ENCODE measurements around the gene GUCY1A1. TPM values are rescaled to one million over a fixed set of nuclear protein-coding genes. Genes with fewer than 3 reads are reported as not detected.

GUCY1A1 gene
- total and polyA plus RNA-seq, 11 donors, result 7.7 to 103 (median 63.6) TPM

- no peak overlapping the region for H3K4me3 ChIP-seq
- WGBS, 4 donors, result 28 to 48% (median 43%) methylated on average over 2 of the region's 2 CpGs
- peaks cover 0 to 23% (median 0%) of the 10 kb centered on the region in 9 donors for H3K36me3 ChIP-seq
- ATAC-seq (peak in 2 of 4 donors; percentile 50 to 56), DNase-seq (peak in 2 of 5 donors; percentile 28 to 42)
- peaks cover 10 to 78% (median 28%) of the 10 kb centered on the region in 12 donors for H3K4me1 ChIP-seq
- H3K27me3 ChIP-seq, result no peaks in the 10 kb centered on the region
- no peak for TF ChIP-seq POLR2A (IDR thresholded peaks at IDR 0.05)
- TF ChIP-seq, protein P1, sequence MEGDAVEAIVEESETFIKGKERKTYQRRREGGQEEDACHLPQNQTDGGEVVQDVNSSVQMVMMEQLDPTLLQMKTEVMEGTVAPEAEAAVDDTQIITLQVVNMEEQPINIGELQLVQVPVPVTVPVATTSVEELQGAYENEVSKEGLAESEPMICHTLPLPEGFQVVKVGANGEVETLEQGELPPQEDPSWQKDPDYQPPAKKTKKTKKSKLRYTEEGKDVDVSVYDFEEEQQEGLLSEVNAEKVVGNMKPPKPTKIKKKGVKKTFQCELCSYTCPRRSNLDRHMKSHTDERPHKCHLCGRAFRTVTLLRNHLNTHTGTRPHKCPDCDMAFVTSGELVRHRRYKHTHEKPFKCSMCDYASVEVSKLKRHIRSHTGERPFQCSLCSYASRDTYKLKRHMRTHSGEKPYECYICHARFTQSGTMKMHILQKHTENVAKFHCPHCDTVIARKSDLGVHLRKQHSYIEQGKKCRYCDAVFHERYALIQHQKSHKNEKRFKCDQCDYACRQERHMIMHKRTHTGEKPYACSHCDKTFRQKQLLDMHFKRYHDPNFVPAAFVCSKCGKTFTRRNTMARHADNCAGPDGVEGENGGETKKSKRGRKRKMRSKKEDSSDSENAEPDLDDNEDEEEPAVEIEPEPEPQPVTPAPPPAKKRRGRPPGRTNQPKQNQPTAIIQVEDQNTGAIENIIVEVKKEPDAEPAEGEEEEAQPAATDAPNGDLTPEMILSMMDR (IDR thresholded peaks at IDR 0.05), result no peak
- peak overlapping the region in 11 of 12 donors; percentile 10 to 62 (median 36) for H3K27ac ChIP-seq
- intact Hi-C loops (cut with DNase I), result no loop called here
- H3K9me3 ChIP-seq, result peaks cover 0 to 16% (median 0%) of the 10 kb centered on the region in 12 donors
Measured at GRCh38 chr4:155694100-155694785, 27.6 kb downstream of the GUCY1A1 start.

DNA sequence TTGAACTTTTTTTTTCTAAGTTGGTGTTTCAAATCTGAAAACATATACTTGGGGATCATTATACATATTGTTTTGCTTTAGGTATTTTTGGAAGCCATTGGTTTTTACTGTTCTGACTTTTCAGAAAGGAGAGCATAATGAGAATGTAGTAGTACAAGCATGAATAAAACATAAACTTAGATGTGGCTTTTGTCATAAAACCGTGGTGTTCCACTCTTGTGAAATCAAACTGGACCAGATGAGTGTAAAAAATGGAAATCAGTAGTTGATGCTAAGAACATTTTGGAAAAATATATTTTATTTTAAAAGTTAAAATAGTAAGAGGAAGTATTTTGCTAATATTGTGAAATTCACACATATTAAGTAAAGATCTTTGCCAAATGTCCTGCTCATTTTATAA, 29.6 kb downstream of the GUCY1A1 start:
- H3K4me3 ChIP-seq, result no peak overlapping the region
- H3K4me1 ChIP-seq, result peaks cover 6 to 66% (median 25%) of the 10 kb centered on the region in 12 donors
- 67 to 78% (median 76%) methylated on average over 1 of the region's 1 CpG for WGBS, 4 donors
- peak overlapping the region in 1 of 12 donors; percentile 57 for H3K27ac ChIP-seq
- DNase-seq, result no peak
- H3K27me3 ChIP-seq, result no peaks in the 10 kb centered on the region
- ATAC-seq, result no peak
- intact Hi-C loops (cut with DNase I), result no loop called here
- no peak for TF ChIP-seq POLR2A (IDR thresholded peaks at IDR 0.05)
- TF ChIP-seq, protein P1 (IDR thresholded peaks at IDR 0.05), result no peak
- peaks cover 0 to 18% (median 0%) of the 10 kb centered on the region in 12 donors for H3K9me3 ChIP-seq
- H3K36me3 ChIP-seq, result peaks cover 0 to 30% (median 0%) of the 10 kb centered on the region in 9 donors

- intact Hi-C loops (cut with DNase I), result no loop called here
- DNase-seq (no peak), ATAC-seq (no peak)
- Histone ChIP-seq H3K27ac (no peak overlapping the region), H3K4me3 (no peak overlapping the region), H3K4me1 (peaks cover 6 to 66% (median 25%) of the 10 kb centered on the region in 12 donors), H3K9me3 (peaks cover 0 to 18% (median 0%) of the 10 kb centered on the region in 12 donors), H3K36me3 (peaks cover 0 to 35% (median 0%) of the 10 kb centered on the region in 9 donors), H3K27me3 (no peaks in the 10 kb centered on the region)
- 45 to 59% (median 50%) methylated on average over 6 of the region's 6 CpGs for WGBS, 4 donors
- TF ChIP-seq POLR2A (IDR thresholded peaks at IDR 0.05), result no peak
- TF ChIP-seq, protein P1 (IDR thresholded peaks at IDR 0.05), result no peak
Measured at GRCh38 chr4:155696726-155697125, 30.1 kb downstream of the GUCY1A1 start.

DNA sequence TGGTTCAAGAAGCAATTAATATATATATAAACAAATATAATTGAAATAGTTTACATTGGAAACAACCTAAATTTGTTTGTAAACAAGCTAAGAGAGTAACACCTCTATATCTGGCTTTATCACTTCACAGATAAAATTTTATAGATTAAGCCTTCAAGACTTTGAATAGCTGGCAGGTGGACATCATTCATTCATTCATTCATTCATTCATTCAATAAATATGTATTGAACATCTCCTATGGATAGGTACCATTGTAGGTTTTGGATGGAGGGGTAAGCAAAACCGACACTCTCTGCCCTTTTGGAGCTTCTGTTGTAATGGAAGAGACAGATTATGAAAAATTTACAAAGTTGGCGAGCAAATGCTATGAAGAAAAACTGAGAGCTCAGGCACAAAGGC, 35.2 kb downstream of the GUCY1A1 start:
- Histone ChIP-seq H3K4me1 (peaks cover 0 to 64% (median 10%) of the 10 kb centered on the region in 12 donors), H3K27me3 (no peaks in the 10 kb centered on the region), H3K27ac (no peak overlapping the region), H3K9me3 (peaks cover 0 to 18% (median 0%) of the 10 kb centered on the region in 12 donors), H3K4me3 (no peak overlapping the region), H3K36me3 (peaks cover 0 to 56% (median 0%) of the 10 kb centered on the region in 9 donors)
- WGBS, 4 donors, result 95 to 99% (median 96%) methylated on average over 2 of the region's 2 CpGs
- TF ChIP-seq POLR2A (IDR thresholded peaks at IDR 0.05), result no peak
- TF ChIP-seq, protein P1 (IDR thresholded peaks at IDR 0.05), result no peak
- DNase-seq (no peak), ATAC-seq (no peak)
- intact Hi-C loops (cut with DNase I), result no loop called here
